ENCODE results near the gene ZNF157.

The ZNF157 gene

DNA sequence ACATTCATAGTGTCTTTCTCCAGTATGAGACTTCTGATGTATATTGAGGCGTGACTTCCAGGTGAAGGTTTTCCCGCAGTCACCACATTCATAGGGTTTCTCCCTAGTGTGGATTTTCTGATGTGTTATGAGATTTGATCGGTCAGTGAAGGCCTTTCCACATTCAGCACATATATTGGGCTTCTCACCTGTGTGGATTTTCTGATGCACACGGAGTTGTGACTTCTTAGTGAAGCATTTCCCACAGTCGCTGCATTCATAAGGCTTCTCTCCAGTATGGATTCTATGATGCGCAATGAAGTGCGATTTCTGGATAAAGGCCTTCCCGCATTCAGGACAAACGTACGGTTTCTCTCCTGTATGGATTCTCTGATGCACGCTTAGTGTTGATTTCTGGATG lies 77.2 kb downstream of the ZNF157 start:
- DNase-seq, result no peak

GRCh38 chrX:47448165-47448806 lies 77.9 kb downstream of the ZNF157 start:
- DNase-seq, result no peak

DNA sequence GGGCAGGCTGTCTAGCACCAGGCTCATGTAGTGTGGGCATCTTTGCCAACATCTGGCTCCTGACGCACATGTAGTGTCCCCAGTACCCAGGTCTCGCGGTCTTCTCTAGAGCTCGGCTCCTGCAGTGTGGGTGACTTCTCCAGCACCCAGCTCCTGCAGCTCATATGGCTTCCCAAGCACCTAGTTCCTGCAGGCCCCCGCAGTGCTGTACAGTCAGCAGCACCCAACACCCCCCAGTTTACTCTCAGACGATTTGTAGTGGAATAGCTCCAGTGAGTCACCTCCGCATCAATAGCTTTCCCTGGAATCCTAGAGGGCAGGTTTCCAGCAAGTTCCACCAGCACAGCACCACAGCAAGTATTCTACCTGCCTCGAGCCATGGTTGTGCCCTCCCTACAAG lies 81.7 kb downstream of the ZNF157 start:
- DNase-seq, result no peak

- DNase-seq, result no peak
These were observed 85.7 kb downstream of the ZNF157 start for GRCh38 chrX:47456080-47456479.

GRCh38 chrX:47458528-47458927 lies 88.2 kb downstream of the ZNF157 start:
- DNase-seq, result no peak

- no peak for DNase-seq
These were observed 90.2 kb downstream of the ZNF157 start for GRCh38 chrX:47460561-47460960.
